Effector CD8-positive, alpha-beta T cell (primary cell): Measurements from ENCODE around the gene PRRG2.

Experiments used
- DNase-seq: peaks from one replicate; lab custom pipeline; 2025; lab: John Stamatoyannopoulos, UW

The PRRG2 gene

GRCh38 chr19:49588365-49589122 lies 7.4 kb downstream of the PRRG2 start:
- no peak for DNase-seq

GRCh38 chr19:49589502-49589905 lies 8.4 kb downstream of the PRRG2 start:
- DNase-seq, result no peak

GRCh38 chr19:49590071-49590970 lies 9.2 kb downstream of the PRRG2 start:
- DNase-seq, result peak; percentile 97

- peak; percentile 70 for DNase-seq
Observed at GRCh38 chr19:49590971-49591730, 10.0 kb downstream of the PRRG2 start, which contains the start of gene PRR12. Gene PRR12, plus strand, starts transcription at chr19:49591182. Its CDS starts 473 bp downstream, at chr19:49591655.

- peak; percentile 45 for DNase-seq
Observed at GRCh38 chr19:49591731-49592485, 10.8 kb downstream of the PRRG2 start.

GRCh38 chr19:49592486-49593232 lies 11.5 kb downstream of the PRRG2 start:
- DNase-seq, result no peak

GRCh38 chr19:49593233-49594113 lies 12.4 kb downstream of the PRRG2 start:
- peak; percentile 87 for DNase-seq

GRCh38 chr19:49594157-49594992 lies 13.3 kb downstream of the PRRG2 start:
- DNase-seq, result no peak

GRCh38 chr19:49594993-49595818 lies 14.1 kb downstream of the PRRG2 start:
- DNase-seq, result no peak

- DNase-seq, result no peak
Observed at GRCh38 chr19:49595819-49596404, 14.8 kb downstream of the PRRG2 start.

- DNase-seq, result no peak
Observed at GRCh38 chr19:49596407-49596806, 15.3 kb downstream of the PRRG2 start.

- DNase-seq, result no peak
Observed at GRCh38 chr19:49596954-49597702, 16.0 kb downstream of the PRRG2 start.

- no peak for DNase-seq
Observed at GRCh38 chr19:49597703-49597974, 16.5 kb downstream of the PRRG2 start.

GRCh38 chr19:49599378-49600295 lies 18.5 kb downstream of the PRRG2 start:
- no peak for DNase-seq

- no peak for DNase-seq
Observed at GRCh38 chr19:49601482-49602038, 20.4 kb downstream of the PRRG2 start.
